Activated gamma-delta T cell treated with anti-CD3 and anti-CD28 coated beads, Interleukin-2, amount 50 U/mL, for 16 hours (primary cell): ENCODE data around the gene MAP2K6.

Source experiments
- DNase-seq: peaks from one replicate; pipeline ENCODE4 v3.0.0-alpha.2; 2020; ENCODE audit warnings: low read depth

Gene MAP2K6

DNA sequence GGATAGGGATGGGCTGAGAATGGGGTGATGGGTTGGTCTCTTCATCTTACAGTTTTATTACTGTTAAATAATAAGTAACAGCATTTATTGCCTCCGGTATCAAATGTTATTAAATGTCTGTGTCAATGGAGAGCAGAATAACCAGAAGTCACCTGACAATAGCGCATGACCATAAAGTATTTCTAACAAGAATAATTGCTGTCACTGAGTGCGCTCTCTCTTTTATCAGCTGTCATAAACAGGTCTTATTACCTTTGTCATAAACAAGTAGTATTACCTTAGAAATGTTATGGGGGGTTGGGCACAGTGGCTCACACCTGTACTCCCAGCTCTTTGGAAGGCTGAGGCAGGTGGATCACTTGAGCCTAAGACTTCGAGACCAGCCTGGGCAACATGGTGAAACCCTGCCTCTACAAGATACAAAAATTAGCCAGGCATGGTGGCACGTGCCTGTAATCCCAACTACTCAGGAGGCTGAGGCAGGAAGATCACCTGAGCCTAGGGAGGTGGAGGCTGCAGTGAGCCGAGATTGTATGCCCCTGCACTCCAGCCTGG lies 120.6 kb downstream of the MAP2K6 start:
- DNase-seq: no peak

DNA sequence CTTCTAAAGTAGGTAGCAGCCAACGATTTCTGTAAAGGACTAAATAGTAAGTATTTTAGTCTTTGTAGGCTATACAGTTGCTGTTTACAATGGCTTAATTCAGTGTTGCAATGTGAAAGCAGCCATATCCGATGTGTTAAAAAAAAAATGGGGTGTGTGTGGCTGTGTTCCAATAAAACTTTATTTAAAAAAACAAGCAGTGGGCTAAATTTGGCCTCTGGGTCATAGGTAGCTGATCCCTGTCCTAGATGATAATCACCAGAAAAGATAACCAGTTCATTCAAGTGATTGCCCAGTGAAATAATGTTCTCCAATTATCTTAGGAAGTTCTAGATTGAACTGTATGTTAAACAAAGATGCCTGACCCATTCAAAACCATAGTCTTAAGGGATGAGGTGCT lies 124.3 kb downstream of the MAP2K6 start:
- no peak for DNase-seq

DNA sequence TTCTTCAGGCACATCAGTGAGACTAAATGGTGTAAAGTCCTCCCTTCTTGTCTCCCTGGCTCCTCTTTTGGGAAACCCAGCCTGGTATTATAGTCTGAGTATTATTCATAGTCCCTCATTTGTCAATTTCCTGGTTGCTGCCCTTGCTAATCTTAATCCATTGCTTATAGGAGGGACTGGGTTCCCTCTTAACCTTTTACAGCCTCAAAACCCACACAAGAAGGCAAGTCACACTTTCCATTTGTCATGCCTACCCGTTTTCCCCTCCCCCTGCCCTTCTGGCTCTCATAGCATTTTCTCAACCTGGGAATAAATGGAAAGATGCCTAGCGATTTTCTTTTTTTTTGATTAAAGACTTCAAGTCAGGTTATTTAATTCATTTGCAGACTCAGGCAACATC lies 124.8 kb downstream of the MAP2K6 start:
- no peak for DNase-seq

DNA sequence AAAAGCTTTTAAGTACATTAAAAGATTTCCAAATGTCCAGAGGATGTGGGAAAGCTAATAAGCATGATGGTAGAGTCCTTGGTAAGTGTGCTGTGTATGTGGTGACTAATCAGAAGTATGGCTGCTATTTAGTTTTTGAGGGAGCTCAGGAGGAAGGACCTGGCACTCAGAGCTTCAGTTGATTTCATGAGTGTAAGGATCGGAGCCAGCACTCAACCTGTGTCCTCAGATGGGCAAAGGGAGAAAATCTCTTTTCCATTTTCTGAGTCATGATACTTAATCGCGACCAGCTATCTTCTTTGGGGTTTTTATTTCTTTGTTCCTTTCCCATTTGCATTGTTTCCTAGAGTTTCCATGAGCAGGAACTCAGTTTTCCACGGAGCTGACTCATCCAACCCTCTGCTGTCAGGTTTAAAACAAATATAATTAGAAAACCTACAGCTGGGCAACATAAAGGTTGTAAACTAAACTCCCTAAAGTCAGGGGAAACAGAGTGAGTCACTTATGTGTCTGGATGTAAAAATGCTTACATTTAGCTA lies 125.4 kb downstream of the MAP2K6 start:
- DNase-seq: no peak

DNA sequence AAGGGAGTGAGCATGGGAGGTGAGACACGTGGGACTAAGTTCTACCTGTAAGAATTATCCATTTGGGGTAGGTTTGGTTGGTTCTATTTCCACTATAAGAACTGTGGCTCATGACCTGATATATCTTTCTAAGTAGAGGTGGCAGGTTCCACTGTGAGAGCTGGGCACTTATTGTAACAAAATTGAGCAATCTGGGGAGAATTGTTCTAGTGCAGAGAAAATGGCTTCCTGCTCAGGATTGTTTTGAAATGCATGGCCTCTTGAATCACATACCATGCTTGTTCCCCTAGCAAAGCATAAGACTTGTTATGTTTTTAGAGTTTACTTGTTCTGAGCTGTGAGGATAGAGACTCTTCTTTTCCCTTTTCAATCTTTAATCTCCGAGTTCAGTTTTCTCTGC lies 125.9 kb downstream of the MAP2K6 start:
- no peak for DNase-seq

DNA sequence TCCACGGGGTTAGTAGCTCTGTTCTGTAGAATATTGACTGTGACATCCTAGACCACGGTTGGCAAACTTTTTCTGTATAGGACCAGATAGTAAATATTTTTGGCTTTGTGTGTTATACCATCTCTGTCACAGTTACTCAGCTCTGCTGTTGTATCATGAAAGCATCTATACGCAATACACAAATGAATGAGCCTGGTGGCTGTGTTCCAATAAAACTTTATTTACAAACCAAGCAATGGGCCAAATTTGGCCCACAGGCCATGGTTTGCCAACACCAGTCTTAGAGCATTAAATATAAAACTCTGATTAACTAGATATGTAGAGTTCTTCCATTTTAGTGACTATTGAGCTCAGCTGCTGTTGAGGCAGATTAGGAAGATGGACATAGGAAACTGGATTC lies 132.7 kb downstream of the MAP2K6 start:
- DNase-seq: no peak

DNA sequence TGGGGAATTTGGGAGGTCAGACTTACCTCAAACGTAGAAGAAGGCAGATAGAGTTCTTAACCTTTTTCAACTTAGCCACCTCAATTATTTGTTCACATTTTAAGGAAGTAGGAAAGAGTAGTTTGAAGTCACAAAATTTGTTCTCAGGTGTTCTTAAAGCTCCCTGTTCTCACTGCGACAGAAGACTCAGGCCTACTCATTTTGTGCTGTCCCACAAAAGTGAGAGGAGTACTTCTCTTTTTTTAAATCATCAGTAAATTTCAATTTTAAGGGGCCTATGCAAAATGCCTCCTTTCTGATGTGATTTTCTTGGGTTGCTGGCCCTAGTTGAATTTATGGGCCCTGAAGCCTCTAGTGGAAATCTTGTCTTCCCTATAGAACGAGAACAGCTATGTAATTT lies 133.4 kb downstream of the MAP2K6 start:
- no peak for DNase-seq

DNA sequence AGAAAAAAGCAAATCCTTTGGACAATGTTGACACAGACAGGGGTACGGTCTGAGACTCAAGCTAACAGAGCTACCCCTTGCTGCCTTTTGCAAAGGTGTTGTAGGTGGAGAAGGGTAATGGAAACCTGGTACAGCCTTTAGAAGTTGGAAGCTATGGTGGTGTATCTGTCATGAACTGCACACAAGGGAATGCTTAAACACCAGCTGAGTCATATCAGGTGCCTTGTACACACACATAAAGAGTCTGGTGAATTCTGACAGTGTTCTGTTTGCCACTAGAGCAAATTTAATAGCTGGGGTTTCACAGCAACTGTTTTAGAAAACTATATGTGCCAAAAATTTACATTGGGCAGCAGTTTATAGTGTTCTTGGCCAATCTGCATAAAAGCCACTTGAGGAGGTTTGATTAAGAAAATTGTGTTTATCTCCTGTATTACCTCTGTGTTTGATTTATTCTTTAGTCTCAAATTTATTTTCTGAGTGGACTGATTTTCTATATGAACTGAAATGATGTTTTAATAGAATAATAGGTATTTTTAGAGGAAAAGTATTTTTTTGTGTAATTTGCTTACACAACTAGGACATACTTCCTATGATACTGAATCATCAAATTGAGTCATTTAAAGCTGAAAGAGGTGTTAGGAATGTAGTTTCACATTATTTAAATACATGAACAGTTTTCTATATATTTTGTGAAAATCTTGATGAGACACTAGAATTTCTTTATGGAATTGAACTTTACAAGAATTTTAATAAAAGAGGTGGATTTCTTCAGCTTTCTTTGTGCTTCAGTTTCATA lies 136.9 kb downstream of the MAP2K6 start:
- no peak for DNase-seq

DNA sequence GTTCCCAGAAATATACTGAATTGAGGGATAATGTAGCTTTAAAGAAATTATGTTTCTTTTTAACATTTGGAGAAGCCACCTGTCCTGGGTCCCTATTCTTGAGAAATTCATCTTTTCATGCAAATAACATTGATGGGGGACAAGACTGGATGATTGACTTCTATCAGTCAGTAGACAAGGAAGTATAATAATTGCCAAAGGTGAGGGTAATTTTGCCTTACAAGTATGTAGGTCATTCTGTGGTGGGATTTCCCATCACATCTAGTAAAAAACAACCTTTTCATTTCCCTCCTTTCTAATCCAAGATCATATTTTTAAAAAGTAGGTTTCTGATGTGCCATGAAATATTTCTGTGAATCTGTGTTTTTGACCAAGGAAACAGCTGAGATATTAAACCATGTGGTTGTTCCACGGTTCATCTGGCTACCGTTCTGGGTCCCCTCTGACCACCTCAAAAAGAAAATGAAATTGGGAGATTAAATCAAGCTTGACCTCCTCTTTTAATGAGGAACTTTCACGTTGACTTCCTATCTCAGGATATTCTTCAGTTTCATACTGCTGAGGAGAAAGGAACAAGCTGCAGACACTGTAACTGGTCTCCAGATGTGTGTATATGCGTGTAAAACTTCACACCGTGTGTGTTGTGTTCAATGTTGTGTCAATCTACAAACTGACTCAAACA lies 138.6 kb downstream of the MAP2K6 start:
- DNase-seq: no peak

DNA sequence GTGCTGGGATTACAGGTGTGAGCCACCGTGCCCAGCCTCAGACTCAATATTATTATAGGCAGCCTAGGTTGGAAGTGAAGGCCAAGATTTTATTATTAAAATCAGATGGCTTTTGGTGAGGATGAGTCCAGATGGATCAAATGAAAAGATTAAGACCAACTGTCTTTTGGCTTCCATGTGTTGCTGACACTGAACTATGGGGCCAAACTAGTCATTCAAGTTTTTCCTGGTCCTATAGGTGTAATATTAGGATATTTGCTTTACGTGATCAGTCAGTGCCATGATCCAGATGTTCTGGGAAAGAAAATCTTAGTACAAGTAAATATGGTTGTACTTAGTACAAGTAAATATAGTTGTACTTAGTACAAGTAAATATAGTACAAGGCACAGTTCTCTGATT lies 140.6 kb downstream of the MAP2K6 start:
- no peak for DNase-seq

DNA sequence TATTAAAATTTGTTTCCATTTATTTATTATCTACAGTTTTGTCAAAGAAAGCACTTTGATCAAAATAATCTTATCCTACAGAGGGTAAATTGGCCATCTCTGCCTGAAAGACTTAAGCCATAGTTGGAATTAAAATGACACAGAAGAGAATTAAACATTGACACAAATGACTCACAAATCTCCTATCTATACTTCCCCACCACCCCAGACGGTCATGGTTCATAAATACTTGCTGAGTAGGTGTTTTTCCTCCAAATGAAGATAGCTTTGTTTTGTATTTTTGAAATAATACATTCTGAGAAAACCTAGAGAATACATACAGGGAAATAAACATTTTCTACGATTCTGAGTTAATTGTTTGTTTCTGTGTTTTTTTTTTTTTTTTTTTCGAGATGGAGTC lies 142.8 kb downstream of the MAP2K6 start:
- no peak for DNase-seq

DNA sequence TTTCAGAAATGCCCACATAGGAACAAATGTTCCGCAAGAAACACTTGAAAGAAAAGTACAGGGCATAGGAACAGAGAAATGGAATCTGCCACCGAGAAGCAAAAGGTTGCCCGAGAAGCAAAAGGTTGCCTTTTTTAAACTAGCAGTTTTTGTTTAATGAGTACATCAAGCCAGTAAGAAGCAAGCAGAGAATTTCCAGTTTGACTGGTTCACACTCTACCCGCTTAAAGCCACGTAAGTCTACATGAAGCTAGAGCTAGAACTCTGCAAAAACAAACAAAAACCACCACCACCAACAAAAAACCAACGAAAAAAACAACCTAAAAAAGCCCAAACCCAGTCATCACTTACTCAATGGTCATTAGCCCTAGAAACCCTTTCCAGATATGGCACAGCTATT lies 144.3 kb downstream of the MAP2K6 start:
- DNase-seq: no peak

DNA sequence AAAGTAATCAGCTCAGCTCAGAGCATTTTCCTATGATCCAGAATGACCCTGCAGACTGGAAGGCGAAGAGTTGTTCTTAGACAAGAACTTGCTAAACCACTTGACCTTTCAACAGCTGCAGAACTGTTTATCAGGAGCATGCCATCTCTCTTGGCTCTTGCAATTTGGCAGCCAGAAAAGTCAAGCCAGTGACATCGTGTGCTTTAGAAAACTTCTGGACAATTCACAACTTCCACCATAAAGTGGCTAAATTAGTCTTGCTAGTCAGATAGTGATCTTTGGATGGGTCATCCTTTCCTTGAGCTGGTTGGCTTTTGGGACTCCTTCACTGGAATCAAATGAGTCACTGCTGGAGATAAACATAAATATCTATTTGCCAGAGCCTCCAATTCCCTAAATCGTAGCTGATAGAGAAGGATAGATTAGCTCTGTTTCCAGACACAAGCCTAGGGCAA lies 146.5 kb downstream of the MAP2K6 start:
- DNase-seq: no peak

DNA sequence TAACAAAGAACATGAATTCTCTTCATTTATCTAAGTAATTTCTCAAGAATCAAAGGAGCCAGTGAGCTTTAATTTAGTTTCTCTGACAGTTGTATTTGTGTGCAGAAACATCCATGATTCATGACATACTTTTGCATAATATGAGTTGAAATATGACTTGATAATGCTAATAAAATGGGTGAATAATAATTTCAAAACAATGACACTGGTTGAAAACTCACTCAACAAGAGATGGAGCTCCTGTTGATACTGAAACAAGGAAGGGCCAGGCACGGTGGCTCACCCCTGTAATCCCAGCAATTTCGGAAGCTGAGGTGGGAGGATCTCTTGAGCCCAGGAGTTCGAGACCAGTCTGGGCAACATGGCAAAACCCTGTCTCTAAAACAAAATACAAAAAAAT lies 147.0 kb downstream of the MAP2K6 start:
- DNase-seq: no peak

DNA sequence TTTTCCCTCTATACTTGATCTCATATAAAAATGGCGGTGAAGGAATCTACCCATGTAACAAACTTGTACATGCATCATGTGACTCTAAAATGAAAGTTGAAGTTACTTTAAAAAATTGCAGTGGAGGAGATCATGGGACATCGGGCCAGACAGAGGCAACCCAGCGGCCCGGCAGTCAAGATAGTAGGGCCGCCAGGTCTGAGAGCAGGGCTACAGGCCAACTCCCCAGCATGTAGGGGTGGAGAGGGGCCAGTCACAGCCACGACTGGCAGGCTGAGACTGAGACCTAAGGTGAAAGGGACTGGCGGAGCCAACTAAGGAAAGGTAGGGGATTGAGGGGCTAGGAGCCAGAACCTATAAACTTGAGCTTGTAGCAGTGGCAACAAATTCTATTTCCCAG lies 150.9 kb downstream of the MAP2K6 start:
- DNase-seq: no peak

DNA sequence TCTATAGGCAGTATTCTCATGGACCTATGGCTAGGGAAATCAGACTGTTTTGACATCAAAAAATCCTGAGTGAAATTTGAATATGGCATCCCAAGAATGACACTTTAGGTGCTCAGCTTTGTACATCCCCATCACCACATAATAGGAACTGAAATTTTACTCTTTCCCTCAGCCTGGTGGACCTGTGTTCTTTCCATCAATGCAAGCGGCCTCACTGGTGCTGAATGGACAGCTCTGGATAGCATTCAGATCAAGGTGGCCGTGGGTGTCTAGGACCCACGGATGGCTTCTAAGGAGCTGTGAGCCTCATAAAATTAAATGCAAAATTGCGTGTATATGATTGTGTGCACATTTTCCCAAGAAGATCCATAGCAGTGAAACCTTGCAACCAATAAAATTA lies 152.6 kb downstream of the MAP2K6 start:
- DNase-seq: no peak

DNA sequence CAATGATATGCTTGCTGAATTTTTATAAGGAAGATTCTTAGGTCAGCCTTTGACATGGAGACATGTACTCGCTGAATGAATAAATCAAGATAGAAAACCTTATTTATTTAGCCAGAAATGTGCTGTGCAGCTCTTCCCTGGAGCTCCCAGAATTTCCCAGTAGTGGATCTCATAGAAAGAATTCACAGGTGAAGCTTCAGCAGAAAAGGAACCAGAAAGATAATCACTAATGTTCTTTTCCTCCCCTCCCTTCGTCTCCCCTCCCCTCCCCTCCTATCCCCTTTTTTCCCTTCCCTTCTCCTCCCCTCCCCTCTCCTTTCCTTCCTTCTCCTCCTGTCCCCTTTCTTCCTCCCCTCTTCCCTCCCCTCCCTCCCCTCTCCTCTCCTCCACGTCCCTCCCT lies 158.2 kb downstream of the MAP2K6 start:
- no peak for DNase-seq

DNA sequence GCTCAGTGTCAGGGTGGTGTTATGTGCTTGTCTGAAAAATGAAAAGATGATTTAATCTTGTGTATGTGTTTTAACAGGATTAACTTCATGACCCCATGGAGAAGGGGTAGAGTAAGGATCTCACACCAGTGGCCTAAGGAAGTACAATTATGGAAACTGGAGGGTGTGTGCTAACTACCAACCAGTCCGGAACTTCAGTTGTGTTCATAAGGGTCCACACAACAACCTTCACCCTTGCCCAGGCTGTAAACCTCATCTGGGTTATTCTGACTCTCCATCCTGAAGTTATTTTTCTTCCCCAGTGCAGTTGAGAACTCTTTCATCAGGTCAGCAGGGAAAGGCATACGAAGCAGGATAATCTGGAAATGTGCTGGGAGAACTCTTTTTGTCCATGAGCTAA lies 158.9 kb downstream of the MAP2K6 start:
- no peak for DNase-seq

DNA sequence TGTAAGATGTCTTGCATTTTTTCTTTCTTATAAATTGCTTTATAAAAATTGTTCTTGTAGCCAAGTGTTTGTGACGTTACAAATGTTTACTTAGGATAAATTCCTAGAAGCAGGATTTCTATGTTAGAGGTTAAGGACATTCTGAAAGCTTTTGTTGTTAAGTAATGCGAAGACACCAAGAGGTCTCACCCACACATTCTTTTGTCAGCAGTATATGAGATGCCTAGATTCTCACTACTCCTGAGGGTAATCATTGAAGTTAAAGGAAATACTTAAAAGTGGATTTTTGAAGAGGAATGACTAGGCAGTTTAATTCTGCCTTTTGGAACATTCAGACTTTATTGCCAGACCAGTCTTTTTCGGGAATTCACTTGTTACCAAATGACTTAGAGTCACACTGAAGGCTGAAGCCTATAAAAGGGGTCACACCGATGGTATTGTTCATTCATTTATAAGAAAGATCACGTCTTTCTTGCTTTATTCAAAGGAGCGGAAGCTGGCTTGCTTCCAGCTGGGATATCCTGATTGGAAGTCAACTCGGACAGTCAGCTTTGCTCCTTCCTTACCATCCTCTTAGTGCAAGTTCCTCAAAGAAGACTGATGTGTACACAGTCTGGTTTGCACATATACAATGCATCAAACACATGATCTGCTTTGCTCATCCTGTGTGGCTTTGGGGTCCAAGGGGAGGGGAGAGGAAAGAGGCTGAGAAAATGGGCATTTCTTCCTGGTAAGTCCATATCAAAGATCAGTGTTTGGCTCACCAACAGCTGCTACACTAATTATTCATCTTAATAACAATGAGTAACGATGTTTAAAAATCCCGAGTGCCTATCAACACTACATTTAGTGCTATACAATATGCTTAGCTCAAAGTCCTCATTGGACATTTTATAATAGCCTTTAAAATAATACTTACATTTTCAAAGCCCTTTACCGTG lies 160.0 kb downstream of the MAP2K6 start:
- no peak for DNase-seq

DNA sequence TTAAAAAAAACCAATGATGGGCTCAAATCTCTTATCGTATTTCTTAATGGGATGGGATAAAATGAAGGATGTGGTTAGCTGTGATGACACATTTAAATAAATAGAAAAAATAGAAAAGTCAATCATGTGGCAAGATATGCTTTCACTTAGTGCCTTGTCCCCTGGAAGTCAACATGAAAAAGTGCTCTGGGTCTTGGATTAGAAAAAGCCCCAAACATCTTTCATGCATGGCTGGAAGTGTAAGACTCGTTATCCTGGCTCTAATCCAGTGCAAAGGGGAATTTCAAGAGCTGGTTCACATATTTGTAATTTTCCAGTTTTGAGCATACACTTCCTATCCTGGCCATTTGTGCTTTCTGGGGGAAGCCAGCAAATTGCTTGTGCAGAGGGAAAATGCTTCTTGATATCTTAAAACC lies 160.9 kb downstream of the MAP2K6 start:
- DNase-seq: no peak

DNA sequence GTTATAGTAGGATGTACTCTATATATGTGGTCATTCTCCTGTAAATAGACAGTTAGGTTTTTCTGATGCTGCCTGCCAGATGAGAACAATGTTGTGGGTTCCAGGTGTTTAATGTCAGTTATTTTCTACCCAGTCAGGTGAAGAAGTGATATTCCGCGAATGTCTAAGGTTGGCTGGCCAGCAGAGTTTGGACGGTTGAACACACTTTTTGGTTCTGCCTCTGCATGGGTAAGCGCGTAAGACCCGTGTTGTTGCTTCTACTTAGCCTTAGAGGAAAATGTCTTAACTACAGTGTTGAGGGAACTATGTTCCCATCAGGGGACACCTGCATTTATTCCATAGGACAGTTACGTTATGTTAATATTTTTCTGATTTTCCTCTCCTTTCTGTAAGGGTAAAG lies 162.6 kb downstream of the MAP2K6 start:
- DNase-seq: no peak

DNA sequence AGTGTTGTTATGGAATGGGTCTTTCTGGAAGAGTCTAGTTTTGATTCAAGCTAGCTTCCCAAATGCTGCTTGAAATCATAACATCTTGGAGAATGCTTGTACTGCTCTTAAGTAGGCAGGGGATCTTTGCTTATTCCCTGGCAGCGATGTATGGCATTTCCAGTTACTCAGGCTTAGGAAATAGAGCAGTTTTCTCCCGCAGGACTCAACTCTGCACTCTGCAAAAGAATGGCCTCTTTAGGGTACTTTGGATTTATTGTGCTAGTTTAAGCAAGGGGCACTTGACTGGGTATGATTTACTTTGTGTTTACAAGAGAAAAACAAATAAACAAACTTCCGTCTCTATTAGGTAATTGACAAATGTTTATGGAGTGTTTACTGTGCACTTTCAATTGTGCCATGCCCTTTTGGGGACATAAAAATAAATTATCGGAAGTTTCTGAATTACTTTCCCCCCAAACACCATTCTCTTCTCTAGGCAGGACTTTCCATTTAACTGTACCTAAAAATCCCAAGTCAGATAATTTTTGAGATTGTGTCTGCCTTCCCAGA lies 164.0 kb downstream of the MAP2K6 start:
- no peak for DNase-seq
